Coronary artery (tissue), 2 donors: ENCODE measurements around the gene WWC2.

Experiments
- DNase-seq: peaks from one replicate; pipeline ENCODE4 v3.0.0-alpha.2; 2017; ENCODE audit warnings: low spot score
- H3K27ac ChIP-seq, 2 donors: fragments of 200-600 bp; sonication (generic); one replicate each; pipeline ENCODE4 v1.5.1; 2016 to 2019
- H3K4me3 ChIP-seq: fragments of 200-600 bp; sonication (generic); 2 replicates; pipeline ENCODE4 v1.5.1; 2016; ENCODE audit warnings: mild to moderate bottlenecking, moderate library complexity
- TF ChIP-seq, protein P1 (sequence below): fragments of 200-600 bp; sonication (generic); IDR thresholded peaks from one replicate; pipeline ENCODE4 v1.5.1; 2019; ENCODE audit warnings: antibody characterized with exemption

WWC2 gene

GRCh38 chr4:183241721-183242151 is 142.7 kb downstream of the WWC2 start:
- H3K27ac ChIP-seq: no peak overlapping the region
- H3K4me3 ChIP-seq: no peak overlapping the region
- DNase-seq: no peak
- TF ChIP-seq, protein P1, sequence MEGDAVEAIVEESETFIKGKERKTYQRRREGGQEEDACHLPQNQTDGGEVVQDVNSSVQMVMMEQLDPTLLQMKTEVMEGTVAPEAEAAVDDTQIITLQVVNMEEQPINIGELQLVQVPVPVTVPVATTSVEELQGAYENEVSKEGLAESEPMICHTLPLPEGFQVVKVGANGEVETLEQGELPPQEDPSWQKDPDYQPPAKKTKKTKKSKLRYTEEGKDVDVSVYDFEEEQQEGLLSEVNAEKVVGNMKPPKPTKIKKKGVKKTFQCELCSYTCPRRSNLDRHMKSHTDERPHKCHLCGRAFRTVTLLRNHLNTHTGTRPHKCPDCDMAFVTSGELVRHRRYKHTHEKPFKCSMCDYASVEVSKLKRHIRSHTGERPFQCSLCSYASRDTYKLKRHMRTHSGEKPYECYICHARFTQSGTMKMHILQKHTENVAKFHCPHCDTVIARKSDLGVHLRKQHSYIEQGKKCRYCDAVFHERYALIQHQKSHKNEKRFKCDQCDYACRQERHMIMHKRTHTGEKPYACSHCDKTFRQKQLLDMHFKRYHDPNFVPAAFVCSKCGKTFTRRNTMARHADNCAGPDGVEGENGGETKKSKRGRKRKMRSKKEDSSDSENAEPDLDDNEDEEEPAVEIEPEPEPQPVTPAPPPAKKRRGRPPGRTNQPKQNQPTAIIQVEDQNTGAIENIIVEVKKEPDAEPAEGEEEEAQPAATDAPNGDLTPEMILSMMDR: no peak

DNA sequence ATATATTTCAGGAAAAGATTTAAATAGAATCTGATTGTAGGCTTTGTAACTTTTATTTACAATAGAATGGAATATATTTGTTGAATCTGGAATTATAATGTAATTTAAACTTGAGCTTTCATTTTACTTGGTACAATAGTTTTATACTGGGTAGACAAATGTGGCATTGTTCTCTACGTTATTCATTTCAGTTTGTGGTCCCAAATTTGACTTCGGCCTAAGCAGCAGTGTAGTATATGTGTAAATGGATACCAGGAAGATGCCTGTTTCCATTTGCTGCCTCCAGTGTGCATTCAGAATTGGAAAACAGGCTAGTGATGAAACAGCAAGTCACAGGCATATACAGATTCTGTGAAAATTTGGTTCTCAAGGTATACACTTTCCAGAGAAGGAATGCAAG is 143.2 kb downstream of the WWC2 start:
- no peak for DNase-seq
- Histone ChIP-seq H3K27ac (no peak overlapping the region), H3K4me3 (no peak overlapping the region)
- TF ChIP-seq, protein P1: no peak

- TF ChIP-seq, protein P1: no peak
- DNase-seq: no peak
- no peak overlapping the region for H3K27ac ChIP-seq
- H3K4me3 ChIP-seq: no peak overlapping the region
These were observed 145.0 kb downstream of the WWC2 start for GRCh38 chr4:183244019-183244418.

- DNase-seq: no peak
- TF ChIP-seq, protein P1: no peak
- no peak overlapping the region for H3K27ac ChIP-seq
- H3K4me3 ChIP-seq: no peak overlapping the region
These were observed 145.4 kb downstream of the WWC2 start for GRCh38 chr4:183244506-183244905.

GRCh38 chr4:183248201-183248600 is 149.1 kb downstream of the WWC2 start:
- DNase-seq: no peak
- Histone ChIP-seq H3K27ac (no peak overlapping the region), H3K4me3 (no peak overlapping the region)
- TF ChIP-seq, protein P1: no peak

DNA sequence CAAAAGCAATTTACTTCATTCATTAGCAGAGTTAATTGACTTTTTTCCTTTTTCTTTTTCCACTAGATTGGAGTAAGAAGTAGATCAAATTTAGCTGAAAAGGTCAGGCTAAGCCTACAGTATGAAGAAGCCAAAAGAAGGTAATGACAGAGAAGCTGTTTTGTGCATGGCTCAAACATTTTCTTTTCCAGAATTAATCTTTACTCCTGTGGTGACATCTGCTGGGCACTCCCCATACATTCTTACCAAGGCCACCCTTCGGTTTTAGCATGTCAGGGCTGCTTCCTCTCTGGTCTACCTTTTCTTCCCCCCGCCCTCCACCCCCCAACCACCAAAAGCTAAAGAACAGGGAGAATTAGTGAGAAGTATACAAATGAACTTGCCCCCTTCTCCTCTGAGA is 150.8 kb downstream of the WWC2 start:
- TF ChIP-seq, protein P1: no peak
- H3K27ac ChIP-seq: no peak overlapping the region
- DNase-seq: no peak
- no peak overlapping the region for H3K4me3 ChIP-seq

- Histone ChIP-seq H3K4me3 (no peak overlapping the region), H3K27ac (no peak overlapping the region)
- DNase-seq: no peak
- TF ChIP-seq, protein P1: no peak
These were observed 151.8 kb downstream of the WWC2 start for GRCh38 chr4:183250831-183251230.
